Measurements from ENCODE around the gene SLC13A2. TPM values are rescaled to one million over a fixed set of nuclear protein-coding genes. Genes with fewer than 3 reads are reported as not detected.

The SLC13A2 gene
- total RNA-seq, 1 donor from 2014 or later, result 0.87 TPM

- H3K4me3 ChIP-seq, result no peak overlapping the region
- TF ChIP-seq CTCF (IDR thresholded peaks at IDR 0.05), result no peak
- ATAC-seq (no peak), DNase-seq (no peak)
- intact Hi-C loops (cut with DNase I), result no loop called here
- H3K27me3 ChIP-seq, result no peaks in the 10 kb centered on the region
- no peaks in the 10 kb centered on the region for H3K4me1 ChIP-seq
- no peaks in the 10 kb centered on the region for H3K36me3 ChIP-seq
- H3K27ac ChIP-seq, result no peak overlapping the region
- H3K9me3 ChIP-seq, result no peaks in the 10 kb centered on the region
Observed at GRCh38 chr17:28469376-28469775, 4.1 kb upstream of the SLC13A2 start.

- no peak for ATAC-seq
- no peak for TF ChIP-seq CTCF (IDR thresholded peaks at IDR 0.05)
- Histone ChIP-seq H3K27ac (no peak overlapping the region), H3K4me1 (no peaks in the 10 kb centered on the region), H3K9me3 (no peaks in the 10 kb centered on the region), H3K36me3 (no peaks in the 10 kb centered on the region), H3K4me3 (no peak overlapping the region), H3K27me3 (no peaks in the 10 kb centered on the region)
- no peak for DNase-seq
- intact Hi-C loops (cut with DNase I), result no loop called here
Observed at GRCh38 chr17:28470266-28470913, 3.1 kb upstream of the SLC13A2 start.

- Histone ChIP-seq H3K27me3 (no peaks in the 10 kb centered on the region), H3K27ac (no peak overlapping the region), H3K36me3 (no peaks in the 10 kb centered on the region), H3K9me3 (no peaks in the 10 kb centered on the region), H3K4me1 (no peaks in the 10 kb centered on the region), H3K4me3 (no peak overlapping the region)
- no peak for TF ChIP-seq CTCF (IDR thresholded peaks at IDR 0.05)
- intact Hi-C loops (cut with DNase I), result no loop called here
- ATAC-seq, result no peak
- DNase-seq, result no peak
Observed at GRCh38 chr17:28470914-28471366, 2.5 kb upstream of the SLC13A2 start.

GRCh38 chr17:28471531-28472342 is 1.7 kb upstream of the SLC13A2 start:
- Histone ChIP-seq H3K4me1 (no peaks in the 10 kb centered on the region), H3K27ac (no peak overlapping the region)
- no peak for TF ChIP-seq CTCF (IDR thresholded peaks at IDR 0.05)

GRCh38 chr17:28472871-28473497 is 460 bp upstream of the SLC13A2 start:
- TF ChIP-seq CTCF (IDR thresholded peaks at IDR 0.05), result no peak
- Histone ChIP-seq H3K4me3 (no peak overlapping the region), H3K36me3 (no peaks in the 10 kb centered on the region), H3K4me1 (no peaks in the 10 kb centered on the region), H3K27me3 (no peaks in the 10 kb centered on the region), H3K9me3 (no peaks in the 10 kb centered on the region), H3K27ac (no peak overlapping the region)
- intact Hi-C loops (cut with DNase I), result no loop called here
- DNase-seq (no peak), ATAC-seq (no peak)

More at GRCh38 chr17:28471531-28472342, 1.7 kb upstream of the SLC13A2 start:
- intact Hi-C loops (cut with DNase I), result no loop called here
- ATAC-seq, result no peak
- no peak overlapping the region for H3K4me3 ChIP-seq
- H3K9me3 ChIP-seq, result no peaks in the 10 kb centered on the region
- no peaks in the 10 kb centered on the region for H3K36me3 ChIP-seq
- DNase-seq, result no peak
- no peaks in the 10 kb centered on the region for H3K27me3 ChIP-seq

Measured in upper lobe of right lung (tissue), 1 donor.